Parathyroid adenoma (tissue), 2 donors: Measurements from ENCODE around the gene OTUD1.

Source experiments
- H2AFZ ChIP-seq: fragments of 300-600 bp; sonication (generic); one replicate; pipeline ENCODE4 v1.7.0; 2017; ENCODE audit warnings: antibody characterized with exemption, mild to moderate bottlenecking
- H3K27ac ChIP-seq: fragments of 300-600 bp; sonication (generic); one replicate; pipeline ENCODE4 v1.7.0; 2017
- H3K27me3 ChIP-seq: fragments of 300-600 bp; sonication (generic); one replicate; pipeline ENCODE4 v1.7.0; 2017; ENCODE audit warnings: low read length; ENCODE audit not compliant: control insufficient read depth, insufficient read depth
- H3K36me3 ChIP-seq: fragments of 300-600 bp; sonication (generic); one replicate; pipeline ENCODE4 v1.7.0; 2017; ENCODE audit warnings: low read length; ENCODE audit not compliant: control insufficient read depth, insufficient read depth
- H3K4me1 ChIP-seq: fragments of 300-600 bp; sonication (generic); one replicate; pipeline ENCODE4 v1.7.0; 2017; ENCODE audit warnings: control low read depth
- H3K4me2 ChIP-seq: fragments of 300-600 bp; sonication (generic); one replicate; pipeline ENCODE4 v1.7.0; 2017; ENCODE audit warnings: low read length
- H3K4me3 ChIP-seq: fragments of 300-600 bp; sonication (generic); one replicate; pipeline ENCODE4 v1.7.0; 2017; ENCODE audit warnings: low read depth, low read length
- H3K79me2 ChIP-seq: fragments of 300-600 bp; sonication (generic); one replicate; pipeline ENCODE4 v1.7.0; 2017; ENCODE audit warnings: control low read depth
- H3K9ac ChIP-seq: fragments of 300-600 bp; sonication (generic); one replicate; pipeline ENCODE4 v1.7.0; 2017; ENCODE audit warnings: mild to moderate bottlenecking
- H3K9me3 ChIP-seq: fragments of 300-600 bp; sonication (generic); one replicate; pipeline ENCODE4 v1.7.0; 2017; ENCODE audit warnings: low read length; ENCODE audit not compliant: control insufficient read depth
- TF ChIP-seq, protein P1 (sequence below): fragments of 300-600 bp; sonication (generic); IDR thresholded peaks from one replicate; pipeline ENCODE4 v1.7.0; 2017; ENCODE audit warnings: antibody characterized with exemption, mild to moderate bottlenecking
- donor health status: primary hyperparathyroidism.

The OTUD1 gene

DNA sequence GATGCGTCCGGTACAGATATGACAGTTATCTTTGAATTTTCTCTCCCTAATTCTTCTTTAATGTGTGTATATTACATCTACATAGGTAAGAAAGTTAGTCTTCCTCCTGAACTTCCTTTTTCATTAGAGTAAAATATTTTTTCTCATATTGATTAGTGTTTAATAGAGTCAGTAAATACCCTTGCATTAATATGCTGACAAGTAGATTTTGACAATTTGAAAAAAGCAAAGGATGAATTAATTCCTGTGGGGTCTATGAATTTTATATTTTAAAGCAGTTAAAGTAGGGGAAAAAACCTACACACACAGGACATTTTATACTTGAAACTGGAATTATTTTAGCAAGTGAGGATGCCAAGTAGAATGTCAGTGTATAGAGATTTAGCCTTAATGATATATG lies 9.4 kb downstream of the OTUD1 start:
- Histone ChIP-seq H3K4me2 (no peak overlapping the region), H3K4me1 (peaks cover 9% of the 10 kb centered on the region), H3K79me2 (peaks cover 22% of the 10 kb centered on the region), H3K9ac (no peak overlapping the region), H2AFZ (no peak overlapping the region), H3K27me3 (no peaks in the 10 kb centered on the region), H3K9me3 (no peaks in the 10 kb centered on the region), H3K27ac (no peak overlapping the region), H3K36me3 (no peaks in the 10 kb centered on the region), H3K4me3 (no peak overlapping the region)
- TF ChIP-seq, protein P1, sequence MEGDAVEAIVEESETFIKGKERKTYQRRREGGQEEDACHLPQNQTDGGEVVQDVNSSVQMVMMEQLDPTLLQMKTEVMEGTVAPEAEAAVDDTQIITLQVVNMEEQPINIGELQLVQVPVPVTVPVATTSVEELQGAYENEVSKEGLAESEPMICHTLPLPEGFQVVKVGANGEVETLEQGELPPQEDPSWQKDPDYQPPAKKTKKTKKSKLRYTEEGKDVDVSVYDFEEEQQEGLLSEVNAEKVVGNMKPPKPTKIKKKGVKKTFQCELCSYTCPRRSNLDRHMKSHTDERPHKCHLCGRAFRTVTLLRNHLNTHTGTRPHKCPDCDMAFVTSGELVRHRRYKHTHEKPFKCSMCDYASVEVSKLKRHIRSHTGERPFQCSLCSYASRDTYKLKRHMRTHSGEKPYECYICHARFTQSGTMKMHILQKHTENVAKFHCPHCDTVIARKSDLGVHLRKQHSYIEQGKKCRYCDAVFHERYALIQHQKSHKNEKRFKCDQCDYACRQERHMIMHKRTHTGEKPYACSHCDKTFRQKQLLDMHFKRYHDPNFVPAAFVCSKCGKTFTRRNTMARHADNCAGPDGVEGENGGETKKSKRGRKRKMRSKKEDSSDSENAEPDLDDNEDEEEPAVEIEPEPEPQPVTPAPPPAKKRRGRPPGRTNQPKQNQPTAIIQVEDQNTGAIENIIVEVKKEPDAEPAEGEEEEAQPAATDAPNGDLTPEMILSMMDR = no peak

- Histone ChIP-seq H3K4me2 (no peak overlapping the region), H3K27ac (no peak overlapping the region), H2AFZ (no peak overlapping the region), H3K79me2 (peaks cover 16% of the 10 kb centered on the region), H3K9me3 (no peaks in the 10 kb centered on the region), H3K4me3 (no peak overlapping the region), H3K4me1 (peaks cover 9% of the 10 kb centered on the region), H3K9ac (no peak overlapping the region), H3K36me3 (no peaks in the 10 kb centered on the region), H3K27me3 (no peaks in the 10 kb centered on the region)
- TF ChIP-seq, protein P1 = no peak
These were observed 10.1 kb downstream of the OTUD1 start for GRCh38 chr10:23448802-23449570.

DNA sequence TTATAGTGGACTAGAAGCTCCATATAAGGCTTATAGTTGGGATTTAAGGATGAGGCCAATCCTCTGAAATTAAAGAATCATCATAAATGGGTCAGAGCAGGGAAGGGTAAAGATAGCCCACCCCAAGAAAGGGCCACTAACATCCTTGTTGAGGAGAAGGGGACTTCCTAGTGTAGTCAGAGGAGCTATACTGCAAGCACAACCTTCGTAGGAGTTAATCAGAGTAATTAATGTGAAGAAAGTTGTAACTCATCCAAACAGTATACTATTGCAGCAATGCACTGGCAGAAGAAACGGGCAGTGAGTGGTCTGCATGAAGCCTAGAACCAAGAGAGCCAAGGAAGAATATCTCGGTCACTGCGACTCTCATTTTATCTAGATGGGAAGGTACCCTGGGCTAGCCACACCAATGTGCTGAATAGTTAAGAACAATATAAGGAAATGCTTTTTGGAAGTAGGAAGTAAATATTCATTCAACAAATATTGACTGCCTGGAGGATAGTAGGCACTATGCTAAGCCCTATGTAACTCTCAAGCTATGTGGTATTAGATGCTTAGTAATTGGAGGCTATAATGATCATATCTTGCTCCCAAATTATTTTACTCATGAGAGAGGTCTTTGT lies 13.3 kb downstream of the OTUD1 start:
- Histone ChIP-seq H3K9ac (no peak overlapping the region), H3K4me3 (no peak overlapping the region), H3K36me3 (no peaks in the 10 kb centered on the region), H2AFZ (no peak overlapping the region), H3K27ac (no peak overlapping the region), H3K4me1 (no peaks in the 10 kb centered on the region), H3K27me3 (no peaks in the 10 kb centered on the region), H3K79me2 (peaks cover 16% of the 10 kb centered on the region), H3K9me3 (no peaks in the 10 kb centered on the region), H3K4me2 (no peak overlapping the region)
- TF ChIP-seq, protein P1 = no peak

GRCh38 chr10:23453465-23453864 lies 14.6 kb downstream of the OTUD1 start:
- Histone ChIP-seq H3K4me2 (no peak overlapping the region), H3K79me2 (peaks cover 10% of the 10 kb centered on the region), H3K27ac (no peak overlapping the region), H3K4me1 (no peaks in the 10 kb centered on the region), H2AFZ (no peak overlapping the region), H3K27me3 (no peaks in the 10 kb centered on the region), H3K4me3 (no peak overlapping the region), H3K9me3 (no peaks in the 10 kb centered on the region), H3K9ac (no peak overlapping the region), H3K36me3 (no peaks in the 10 kb centered on the region)
- TF ChIP-seq, protein P1 = no peak
